HPDE6-E6E7 (cell line): ENCODE measurements around the gene RUFY4.
"Not testable (repeated sequence)": the region's sequence is repeated elsewhere in the genome, so short reads cannot be mapped to it uniquely, and the experiment has no call there.

Source experiments
- DNase-seq: peaks from one replicate; pipeline ENCODE4 v3.0.0; 2011; ENCODE audit warnings: missing footprints; ENCODE audit errors: extremely low spot score

The RUFY4 gene

GRCh38 chr2:218086478-218086877, 17.4 kb downstream of the RUFY4 start:
- DNase-seq = no peak

GRCh38 chr2:218089259-218089658, 20.2 kb downstream of the RUFY4 start:
- DNase-seq = no peak

- DNase-seq = no peak
Observed at GRCh38 chr2:218091746-218092145, 22.7 kb downstream of the RUFY4 start.

- no peak for DNase-seq
Observed at GRCh38 chr2:218093879-218094278, 24.8 kb downstream of the RUFY4 start.

GRCh38 chr2:218095853-218096252, 26.8 kb downstream of the RUFY4 start:
- no peak for DNase-seq

GRCh38 chr2:218097975-218098374, 28.9 kb downstream of the RUFY4 start:
- no peak for DNase-seq

GRCh38 chr2:218108834-218109233, 39.8 kb downstream of the RUFY4 start:
- not testable (repeated sequence) for DNase-seq

- not testable (repeated sequence) for DNase-seq
Observed at GRCh38 chr2:218121789-218122188, 52.7 kb downstream of the RUFY4 start.

GRCh38 chr2:218122286-218122685, 53.2 kb downstream of the RUFY4 start:
- DNase-seq = not testable (repeated sequence)

- DNase-seq = no peak
Observed at GRCh38 chr2:218123986-218124385, 54.9 kb downstream of the RUFY4 start.

- no peak for DNase-seq
Observed at GRCh38 chr2:218125095-218125494, 56.0 kb downstream of the RUFY4 start.

- DNase-seq = peak; percentile 21
Observed at GRCh38 chr2:218125626-218126080, 56.6 kb downstream of the RUFY4 start, which contains the start of gene CXCR2. CXCR2 (plus strand) TSS chr2:218126028; CDS start chr2:218134802, 8,774 bp downstream.

- no peak for DNase-seq
Observed at GRCh38 chr2:218127929-218128455, 58.9 kb downstream of the RUFY4 start.

- DNase-seq = no peak
Observed at GRCh38 chr2:218128781-218129457, 59.9 kb downstream of the RUFY4 start.

GRCh38 chr2:218129458-218130135, 60.5 kb downstream of the RUFY4 start:
- no peak for DNase-seq

GRCh38 chr2:218130377-218130776, 61.3 kb downstream of the RUFY4 start:
- DNase-seq = no peak

- no peak for DNase-seq
Observed at GRCh38 chr2:218130822-218131221, 61.8 kb downstream of the RUFY4 start.

GRCh38 chr2:218137514-218137913, 68.5 kb downstream of the RUFY4 start:
- no peak for DNase-seq

GRCh38 chr2:218138047-218138446, 69.0 kb downstream of the RUFY4 start:
- no peak for DNase-seq
